22Rv1 (cell line): Measurements from ENCODE around the gene PPP1R1B.

Source experiments
- CTCF ChIP-seq: fragments of 450-650 bp; IDR thresholded peaks from 2 replicates; pipeline ENCODE4 v1.5.1; 2017; ENCODE audit warnings: mild to moderate bottlenecking
- ZFX ChIP-seq: fragments of 450-650 bp; IDR thresholded peaks from 2 replicates; pipeline ENCODE4 v1.6.1; 2017; ENCODE audit warnings: antibody characterized with exemption, borderline replicate concordance

- no peak for TF ChIP-seq CTCF
- no peak for TF ChIP-seq ZFX
These were observed 2.7 kb downstream of the PPP1R1B start for GRCh38 chr17:39629494-39629880.
